Neural crest cell (in vitro differentiated cells): Measurements from ENCODE around the gene TBC1D2B. TPM values are rescaled to one million over a fixed set of nuclear protein-coding genes. Genes with fewer than 3 reads are reported as not detected.

Experiments
- DNase-seq: peaks from one replicate; pipeline ENCODE4 v3.0.0; 2021; ENCODE audit warnings: low read depth, mixed read lengths, low spot score
- H3K27ac Mint-ChIP-seq: one replicate; pipeline ENCODE4 v1.8.0; 2021; ENCODE audit warnings: mild to moderate bottlenecking, mixed read lengths; ENCODE audit not compliant: unreplicated experiment
- H3K27me3 Mint-ChIP-seq: 2 replicates; pipeline ENCODE4 v1.8.0; 2021; ENCODE audit warnings: low read depth, mild to moderate bottlenecking, mixed read lengths
- H3K36me3 Mint-ChIP-seq: 2 replicates; pipeline ENCODE4 v1.8.0; 2021; ENCODE audit warnings: low read depth, mild to moderate bottlenecking, mixed read lengths
- H3K4me1 Mint-ChIP-seq: 2 replicates; pipeline ENCODE4 v1.8.0; 2021; ENCODE audit warnings: mixed read lengths
- H3K4me3 Mint-ChIP-seq: one replicate; pipeline ENCODE4 v1.8.0; 2021; ENCODE audit warnings: mild to moderate bottlenecking, mixed read lengths
- H3K9me3 Mint-ChIP-seq: 2 replicates; pipeline ENCODE4 v1.8.0; 2021; ENCODE audit warnings: mixed read lengths
- total RNA-seq: library from RNA; stranded (reverse); gene quantifications from 2 replicates; pipeline ENCODE4 v1.2.1, GENCODE V29; 2021
- TF ChIP-seq, protein P1 (sequence below): fragments of 200-600 bp; sonication (generic); conservative IDR thresholded peaks from 2 replicates; pipeline ENCODE4 v1.5.0; 2021; ENCODE audit warnings: antibody characterized with exemption, mild to moderate bottlenecking

The TBC1D2B gene
- total RNA-seq, 1 donor from 2014 or later, result 21.8 TPM

DNA sequence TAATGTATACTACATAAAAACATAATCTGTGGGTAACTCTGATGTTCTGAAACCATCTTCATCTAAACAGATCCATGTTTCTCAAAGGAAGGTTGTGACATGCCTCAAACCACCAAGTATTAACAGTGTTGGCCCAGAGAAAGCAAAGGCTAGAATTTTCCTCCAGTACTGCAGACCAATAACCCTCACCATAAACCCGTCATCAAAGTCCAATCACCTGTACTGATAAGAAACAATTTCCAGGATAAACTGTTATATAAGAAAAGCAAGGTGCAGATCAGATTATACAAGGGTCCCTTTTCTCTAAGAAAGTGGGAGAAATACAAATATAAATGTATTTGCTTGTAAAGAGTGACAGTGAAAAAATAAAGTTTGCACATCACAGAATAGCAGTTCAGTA, 32.3 kb downstream of the TBC1D2B start:
- TF ChIP-seq, protein P1, sequence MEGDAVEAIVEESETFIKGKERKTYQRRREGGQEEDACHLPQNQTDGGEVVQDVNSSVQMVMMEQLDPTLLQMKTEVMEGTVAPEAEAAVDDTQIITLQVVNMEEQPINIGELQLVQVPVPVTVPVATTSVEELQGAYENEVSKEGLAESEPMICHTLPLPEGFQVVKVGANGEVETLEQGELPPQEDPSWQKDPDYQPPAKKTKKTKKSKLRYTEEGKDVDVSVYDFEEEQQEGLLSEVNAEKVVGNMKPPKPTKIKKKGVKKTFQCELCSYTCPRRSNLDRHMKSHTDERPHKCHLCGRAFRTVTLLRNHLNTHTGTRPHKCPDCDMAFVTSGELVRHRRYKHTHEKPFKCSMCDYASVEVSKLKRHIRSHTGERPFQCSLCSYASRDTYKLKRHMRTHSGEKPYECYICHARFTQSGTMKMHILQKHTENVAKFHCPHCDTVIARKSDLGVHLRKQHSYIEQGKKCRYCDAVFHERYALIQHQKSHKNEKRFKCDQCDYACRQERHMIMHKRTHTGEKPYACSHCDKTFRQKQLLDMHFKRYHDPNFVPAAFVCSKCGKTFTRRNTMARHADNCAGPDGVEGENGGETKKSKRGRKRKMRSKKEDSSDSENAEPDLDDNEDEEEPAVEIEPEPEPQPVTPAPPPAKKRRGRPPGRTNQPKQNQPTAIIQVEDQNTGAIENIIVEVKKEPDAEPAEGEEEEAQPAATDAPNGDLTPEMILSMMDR, result no peak
- no peaks in the 10 kb centered on the region for H3K9me3 Mint-ChIP-seq
- H3K27ac Mint-ChIP-seq, result no peak overlapping the region
- H3K4me3 Mint-ChIP-seq, result no peak overlapping the region
- H3K36me3 Mint-ChIP-seq, result no peaks in the 10 kb centered on the region
- H3K27me3 Mint-ChIP-seq, result no peaks in the 10 kb centered on the region
- no peak for DNase-seq
- peaks cover 8% of the 10 kb centered on the region for H3K4me1 Mint-ChIP-seq

DNA sequence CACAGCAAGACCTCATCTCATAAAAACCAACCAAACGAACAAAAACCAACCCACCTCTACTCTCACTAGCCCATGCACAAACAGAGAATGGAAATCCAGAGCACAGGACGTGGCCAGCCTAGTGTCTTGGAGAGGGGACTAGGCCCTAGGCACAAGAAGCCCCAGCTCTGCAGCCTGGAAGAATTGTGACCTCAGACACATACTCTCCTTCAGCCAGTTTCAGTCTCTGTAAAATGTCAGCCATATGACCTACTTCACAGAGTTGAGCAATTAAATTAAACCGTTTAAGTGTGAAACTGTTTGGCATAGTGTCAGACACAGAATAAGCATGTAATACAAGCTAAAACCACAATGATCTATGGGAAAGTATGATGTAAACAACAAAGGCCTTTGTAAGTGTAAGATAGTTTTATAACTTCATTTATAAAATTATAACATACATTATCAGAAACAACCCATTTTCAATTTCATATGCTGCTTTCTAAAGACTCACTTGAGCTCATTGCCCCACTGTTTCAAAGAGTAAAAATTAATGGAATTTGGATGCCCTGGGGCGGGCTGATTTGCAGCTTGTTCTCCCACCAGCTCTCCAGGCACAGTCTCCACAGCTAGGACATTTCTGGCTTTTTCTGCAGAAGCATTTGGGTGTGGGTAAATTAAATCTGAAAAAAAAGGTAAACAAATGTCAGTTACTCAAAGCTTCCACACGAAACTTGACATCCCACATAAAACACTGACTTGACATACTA, 32.9 kb downstream of the TBC1D2B start:
- no peaks in the 10 kb centered on the region for H3K27me3 Mint-ChIP-seq
- DNase-seq, result no peak
- no peaks in the 10 kb centered on the region for H3K9me3 Mint-ChIP-seq
- peaks cover 2% of the 10 kb centered on the region for H3K4me1 Mint-ChIP-seq
- TF ChIP-seq, protein P1, result no peak
- H3K27ac Mint-ChIP-seq, result no peak overlapping the region
- no peaks in the 10 kb centered on the region for H3K36me3 Mint-ChIP-seq
- H3K4me3 Mint-ChIP-seq, result no peak overlapping the region

DNA sequence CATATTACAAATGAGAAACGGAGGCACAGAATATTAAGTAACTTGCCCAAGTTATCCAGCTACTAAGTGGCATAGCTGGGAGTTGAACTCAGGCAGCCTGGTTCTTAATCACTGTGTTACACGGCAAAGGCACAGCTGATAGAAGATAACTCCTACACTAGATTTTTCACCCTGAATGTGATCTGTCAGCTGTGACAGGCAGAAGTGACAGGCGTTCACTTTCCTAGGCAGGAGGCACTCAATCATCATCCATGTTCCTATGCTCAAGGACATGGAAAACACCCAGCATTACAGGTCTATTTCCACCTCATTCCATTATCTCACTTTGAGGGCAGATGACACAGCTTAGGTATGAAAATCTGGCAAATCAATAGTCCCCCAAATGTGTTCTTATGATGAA, 35.6 kb downstream of the TBC1D2B start:
- TF ChIP-seq, protein P1, result no peak
- Mint-ChIP-seq H3K4me3 (no peak overlapping the region), H3K4me1 (peaks cover 5% of the 10 kb centered on the region), H3K27me3 (no peaks in the 10 kb centered on the region), H3K9me3 (no peaks in the 10 kb centered on the region), H3K27ac (no peak overlapping the region), H3K36me3 (no peaks in the 10 kb centered on the region)
- no peak for DNase-seq

DNA sequence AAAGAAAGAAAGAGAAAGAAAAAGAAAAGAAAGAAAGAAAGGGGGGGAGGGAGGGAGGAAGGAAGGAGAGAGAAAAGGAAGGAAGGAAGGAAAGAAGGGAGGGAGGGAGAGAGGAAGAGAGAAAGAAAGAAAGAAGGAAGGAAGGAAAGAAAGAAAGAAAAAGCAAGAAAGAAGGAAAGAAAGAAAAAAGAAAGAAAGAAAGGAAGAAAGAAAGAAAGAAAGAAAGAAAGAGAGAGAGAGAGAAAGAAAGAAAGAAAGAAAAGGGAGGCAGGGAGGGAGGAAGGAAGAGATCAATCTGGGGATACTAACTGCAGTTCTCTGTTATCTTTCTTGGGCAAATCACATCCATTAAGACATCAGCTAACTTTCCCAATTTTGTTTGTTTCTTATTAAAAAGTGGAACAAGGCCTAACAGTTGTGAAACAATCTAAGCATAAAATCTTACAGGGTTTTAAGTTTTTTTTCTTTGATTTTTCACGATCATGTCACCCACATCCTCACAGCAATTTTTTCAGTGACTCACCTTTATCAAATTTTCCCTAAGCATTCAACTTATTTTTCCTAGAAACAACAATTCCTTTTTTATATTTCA, 36.8 kb downstream of the TBC1D2B start:
- peaks cover 12% of the 10 kb centered on the region for H3K4me1 Mint-ChIP-seq
- no peak for DNase-seq
- TF ChIP-seq, protein P1, result no peak
- no peaks in the 10 kb centered on the region for H3K9me3 Mint-ChIP-seq
- no peak overlapping the region for H3K27ac Mint-ChIP-seq
- H3K36me3 Mint-ChIP-seq, result no peaks in the 10 kb centered on the region
- H3K27me3 Mint-ChIP-seq, result no peaks in the 10 kb centered on the region
- H3K4me3 Mint-ChIP-seq, result no peak overlapping the region

DNA sequence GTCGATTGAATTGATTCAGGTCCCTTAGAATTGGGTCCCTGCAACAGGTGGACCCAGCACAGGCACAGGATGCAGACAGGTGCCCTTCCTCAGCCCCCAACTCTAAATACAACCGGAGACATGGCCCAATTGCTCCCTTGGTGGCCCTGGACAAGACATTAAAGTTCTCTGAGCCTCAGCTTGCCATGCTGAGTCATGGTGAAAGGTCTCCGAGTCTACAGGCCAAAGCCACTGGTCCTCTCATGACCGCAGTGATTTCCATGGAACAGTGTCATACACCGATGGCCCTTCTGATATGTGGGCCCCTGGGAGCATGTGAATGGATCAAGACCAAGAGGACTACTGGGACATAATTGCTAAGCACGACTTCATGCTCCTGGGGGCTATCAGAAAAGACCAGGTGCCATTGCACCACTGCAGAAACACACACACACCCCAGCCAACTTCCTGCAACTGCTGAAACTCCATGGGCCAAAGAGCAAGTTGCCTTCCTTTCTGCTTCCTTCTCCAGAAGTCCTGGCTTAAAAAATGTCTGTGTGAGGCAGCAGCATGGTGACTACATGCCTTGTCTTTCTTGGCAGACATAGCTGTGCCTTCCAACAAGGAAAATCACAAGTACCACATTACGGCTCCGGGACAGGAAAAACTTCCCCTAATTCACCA, 38.8 kb downstream of the TBC1D2B start:
- Mint-ChIP-seq H3K36me3 (no peaks in the 10 kb centered on the region), H3K4me1 (peaks cover 16% of the 10 kb centered on the region), H3K9me3 (no peaks in the 10 kb centered on the region), H3K27ac (peak overlapping the region; percentile 74), H3K4me3 (no peak overlapping the region), H3K27me3 (no peaks in the 10 kb centered on the region)
- no peak for DNase-seq
- TF ChIP-seq, protein P1, result no peak
